HG02852 (cell line): ENCODE results near the gene CLRN1.

Experiments used
- ATAC-seq: cut with Tn5 transposase; IDR thresholded peaks from one replicate; pipeline ENCODE4 v1.9.1; 2021; ENCODE audit warnings: mild to moderate bottlenecking, moderate library complexity; ENCODE audit not compliant: unreplicated experiment

The CLRN1 gene

DNA sequence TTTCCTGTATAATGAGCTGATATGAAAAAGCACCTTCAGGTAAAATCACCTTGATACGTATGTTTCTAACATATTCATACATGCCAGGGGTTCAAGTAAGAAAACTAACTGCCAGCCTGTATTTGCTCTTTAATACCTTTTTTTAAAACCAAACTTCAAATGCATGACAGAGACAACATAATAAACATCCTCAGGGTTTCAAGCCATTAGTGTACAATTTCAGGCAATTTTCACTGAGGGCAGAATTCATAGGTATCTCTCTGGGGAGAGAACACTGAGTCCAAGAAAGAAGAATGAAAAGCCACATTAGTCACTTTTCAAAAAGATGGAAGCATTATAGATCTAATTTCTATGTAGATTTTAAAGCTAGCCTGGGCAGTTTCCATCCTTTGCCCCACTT lies 94.2 kb downstream of the CLRN1 start:
- no peak for ATAC-seq

DNA sequence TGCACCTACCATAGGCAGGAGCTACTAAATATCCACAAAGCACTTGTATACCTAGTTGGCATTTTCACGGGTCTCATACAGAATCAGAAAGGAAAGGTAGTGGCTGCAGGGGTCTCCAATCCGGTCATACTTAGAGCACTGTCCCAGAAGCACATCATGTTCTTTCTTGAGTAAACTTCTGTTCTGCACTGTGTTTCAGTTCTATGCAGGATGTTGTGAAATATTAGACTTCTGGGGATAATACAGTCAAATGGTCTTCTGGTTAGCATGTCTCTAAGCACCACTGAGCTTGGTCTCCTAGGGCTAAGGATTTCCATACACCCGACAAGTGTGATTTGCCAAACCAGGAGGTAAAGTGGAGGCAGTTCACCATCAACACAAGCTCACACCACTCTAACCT lies 95.2 kb downstream of the CLRN1 start:
- ATAC-seq: no peak

DNA sequence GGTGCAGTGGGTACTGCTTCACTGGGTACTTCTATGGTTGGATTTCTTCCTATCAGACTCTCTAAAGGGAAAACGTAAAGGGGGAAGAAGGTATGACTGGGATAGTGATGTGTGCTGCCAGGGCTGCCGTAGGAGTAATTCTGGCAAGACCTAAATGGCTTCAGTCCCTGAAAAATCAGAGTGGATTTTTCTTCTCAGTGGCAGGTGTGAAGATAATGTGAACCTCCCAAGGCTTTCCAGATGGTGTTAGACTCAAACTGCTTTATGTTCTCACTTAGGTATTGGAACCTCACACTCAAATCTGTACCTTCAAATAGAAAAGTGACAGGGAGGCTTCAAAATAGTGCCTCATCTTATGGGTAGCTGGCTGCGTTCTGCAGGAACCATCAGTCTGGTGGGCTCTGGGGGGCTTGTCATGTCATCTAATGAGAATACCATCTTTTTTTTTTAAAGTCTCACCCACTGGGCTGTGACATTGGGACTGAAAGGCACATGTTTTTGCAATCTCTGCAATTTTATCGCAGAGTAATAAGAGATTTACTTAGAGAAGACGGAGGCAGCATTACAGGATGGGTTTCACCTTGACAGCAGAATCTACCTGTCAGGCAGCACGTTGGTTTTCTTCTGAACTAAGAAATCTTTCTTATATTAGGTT lies 95.8 kb downstream of the CLRN1 start:
- ATAC-seq: no peak
